PC-3 (cell line): ENCODE results near the gene AMMECR1. TPM values are rescaled to one million over a fixed set of nuclear protein-coding genes. Genes with fewer than 3 reads are reported as not detected.

Source experiments
- ATAC-seq: fragments of 200-7000 bp; cut with Tn5 transposase; 2 replicates; pipeline ENCODE4 v1.9.1; 2020; ENCODE audit warnings: mild to moderate bottlenecking, moderate library complexity
- BruUV-seq: library from RNA; stranded (reverse); fragments of 400-500 nt; replicated peaks from 2 replicates; lab custom pipeline; 2021; lab: Mats Ljungman, UMichigan
- CTCF ChIA-PET: fragments of 300-600 bp; sonication (Branson Sonifier 250); formaldehyde crosslinking; loops from one replicate; lab custom pipeline; 2022; ENCODE audit warnings: antibody characterized with exemption; lab: Charles Lee
- POLR2A ChIA-PET: fragments of 300-600 bp; sonication (Branson Sonifier 250); formaldehyde crosslinking; loops from one replicate; lab custom pipeline; 2022; ENCODE audit warnings: antibody characterized with exemption; ENCODE audit not compliant: unreplicated experiment; lab: Charles Lee
- DNase-seq: peaks from one replicate; pipeline ENCODE4 v3.0.0-alpha.2; 2015
- H2AFZ ChIP-seq: fragments of 300-600 bp; sonication (generic); 2 replicates; pipeline ENCODE4 v1.6.0; 2016; ENCODE audit warnings: antibody characterized with exemption, low read length
- H3F3A ChIP-seq: fragments of 300-600 bp; sonication (generic); one replicate; pipeline ENCODE4 v1.6.0; 2017; ENCODE audit warnings: antibody characterized with exemption, low read length, control low read depth, mild to moderate bottlenecking; ENCODE audit not compliant: unreplicated experiment
- H3K27ac ChIP-seq: fragments of 300-600 bp; sonication (generic); 2 replicates; pipeline ENCODE4 v1.5.1; 2016; ENCODE audit warnings: mild to moderate bottlenecking, low read length
- H3K27me3 ChIP-seq: fragments of 300-600 bp; sonication (generic); 2 replicates; pipeline ENCODE4 v1.6.1; 2016; ENCODE audit warnings: low read length, mixed read lengths
- H3K36me3 ChIP-seq: fragments of 300-600 bp; sonication (generic); 2 replicates; pipeline ENCODE4 v1.6.1; 2016; ENCODE audit warnings: low read depth, mixed run types, low read length, mixed read lengths
- H3K4me1 ChIP-seq: fragments of 300-600 bp; sonication (generic); 2 replicates; pipeline ENCODE4 v1.5.1; 2016; ENCODE audit warnings: low read length; ENCODE audit not compliant: insufficient read depth
- H3K4me2 ChIP-seq: fragments of 300-600 bp; sonication (generic); 2 replicates; pipeline ENCODE4 v1.6.0; 2016; ENCODE audit warnings: low read length
- H3K4me3 ChIP-seq: fragments of 300-600 bp; sonication (generic); 2 replicates; pipeline ENCODE4 v1.5.1; 2016; ENCODE audit warnings: mild to moderate bottlenecking, low read length, mixed read lengths
- H3K79me2 ChIP-seq: fragments of 300-600 bp; sonication (generic); 2 replicates; pipeline ENCODE4 v1.6.1; 2017; ENCODE audit warnings: low read length, mixed read lengths
- H3K9ac ChIP-seq: fragments of 300-600 bp; sonication (generic); 2 replicates; pipeline ENCODE4 v1.6.0; 2016; ENCODE audit warnings: mild to moderate bottlenecking, low read length
- H3K9me2 ChIP-seq: fragments of 300-600 bp; sonication (generic); replicated peaks from 2 replicates; pipeline ENCODE4 v1.6.1; 2016; ENCODE audit warnings: mixed run types, low read length, mixed read lengths
- H3K9me3 ChIP-seq: fragments of 300-600 bp; sonication (generic); 2 replicates; pipeline ENCODE4 v1.6.1; 2016; ENCODE audit warnings: low read length, mixed read lengths
- H4K20me1 ChIP-seq: fragments of 300-600 bp; sonication (generic); 2 replicates; pipeline ENCODE4 v1.6.1; 2016; ENCODE audit warnings: low read length, mixed read lengths
- EZH2 ChIP-seq: fragments of 300-600 bp; sonication (generic); IDR thresholded peaks from one replicate; pipeline ENCODE4 v1.6.1; 2017; ENCODE audit warnings: antibody characterized with exemption, mild to moderate bottlenecking, low read length; ENCODE audit not compliant: unreplicated experiment
- EZH2phosphoT487 ChIP-seq: fragments of 300-600 bp; sonication (generic); IDR thresholded peaks from 2 replicates; pipeline ENCODE4 v1.6.1; 2018; ENCODE audit warnings: mild to moderate bottlenecking, antibody characterized with exemption, low read length, borderline replicate concordance
- intact Hi-C: fragments of 100-400 bp; cut with micrococcal nuclease; formaldehyde crosslinking; loops from 2 replicates; pipeline ENCODE4 v1.9.0; 2023
- total RNA-seq: library from RNA; depleted of rRNA; stranded (reverse); fragments of >200 nt; gene quantifications from 2 replicates; pipeline ENCODE4 v1.2.3, GENCODE V29; 2014
- TF ChIP-seq, protein P1 (sequence below): fragments of 300-600 bp; sonication (generic); conservative IDR thresholded peaks from 2 replicates; pipeline ENCODE4 v1.5.1; 2017; ENCODE audit warnings: antibody characterized with exemption, low read depth, mild to moderate bottlenecking, low read length

AMMECR1 gene
- total RNA-seq, 1 experiment from 2014 or later: 14.2 TPM

GRCh38 chrX:110250847-110251246 lies 67.0 kb downstream of the AMMECR1 start:
- H3K36me3 ChIP-seq: no peaks in the 10 kb centered on the region
- H3K9ac ChIP-seq: no peak overlapping the region
- H3K27me3 ChIP-seq: no peaks in the 10 kb centered on the region
- intact Hi-C loops: no loop called here
- no peak overlapping the region for H2AFZ ChIP-seq
- no peak overlapping the region for H3K4me3 ChIP-seq
- H3K9me3 ChIP-seq: no peaks in the 10 kb centered on the region
- POLR2A ChIA-PET: no interaction called here
- no peaks in the 10 kb centered on the region for H3K9me2 ChIP-seq
- no peak for ATAC-seq
- H3K79me2 ChIP-seq: 0 out of 2 replicates have a peak, but pooled peaks cover 5% of the 10 kb centered on the region
- no peak overlapping the region for H3K4me2 ChIP-seq
- no peaks in the 10 kb centered on the region for H3F3A ChIP-seq
- BruUV-seq: no TSS peak
- no peak overlapping the region for H3K27ac ChIP-seq
- H4K20me1 ChIP-seq: no peaks in the 10 kb centered on the region
- TF ChIP-seq EZH2: no peak
- no peak for TF ChIP-seq EZH2phosphoT487
- TF ChIP-seq, protein P1, sequence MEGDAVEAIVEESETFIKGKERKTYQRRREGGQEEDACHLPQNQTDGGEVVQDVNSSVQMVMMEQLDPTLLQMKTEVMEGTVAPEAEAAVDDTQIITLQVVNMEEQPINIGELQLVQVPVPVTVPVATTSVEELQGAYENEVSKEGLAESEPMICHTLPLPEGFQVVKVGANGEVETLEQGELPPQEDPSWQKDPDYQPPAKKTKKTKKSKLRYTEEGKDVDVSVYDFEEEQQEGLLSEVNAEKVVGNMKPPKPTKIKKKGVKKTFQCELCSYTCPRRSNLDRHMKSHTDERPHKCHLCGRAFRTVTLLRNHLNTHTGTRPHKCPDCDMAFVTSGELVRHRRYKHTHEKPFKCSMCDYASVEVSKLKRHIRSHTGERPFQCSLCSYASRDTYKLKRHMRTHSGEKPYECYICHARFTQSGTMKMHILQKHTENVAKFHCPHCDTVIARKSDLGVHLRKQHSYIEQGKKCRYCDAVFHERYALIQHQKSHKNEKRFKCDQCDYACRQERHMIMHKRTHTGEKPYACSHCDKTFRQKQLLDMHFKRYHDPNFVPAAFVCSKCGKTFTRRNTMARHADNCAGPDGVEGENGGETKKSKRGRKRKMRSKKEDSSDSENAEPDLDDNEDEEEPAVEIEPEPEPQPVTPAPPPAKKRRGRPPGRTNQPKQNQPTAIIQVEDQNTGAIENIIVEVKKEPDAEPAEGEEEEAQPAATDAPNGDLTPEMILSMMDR: no peak
- no peaks in the 10 kb centered on the region for H3K4me1 ChIP-seq
- CTCF ChIA-PET: no interaction called here
- no peak for DNase-seq

DNA sequence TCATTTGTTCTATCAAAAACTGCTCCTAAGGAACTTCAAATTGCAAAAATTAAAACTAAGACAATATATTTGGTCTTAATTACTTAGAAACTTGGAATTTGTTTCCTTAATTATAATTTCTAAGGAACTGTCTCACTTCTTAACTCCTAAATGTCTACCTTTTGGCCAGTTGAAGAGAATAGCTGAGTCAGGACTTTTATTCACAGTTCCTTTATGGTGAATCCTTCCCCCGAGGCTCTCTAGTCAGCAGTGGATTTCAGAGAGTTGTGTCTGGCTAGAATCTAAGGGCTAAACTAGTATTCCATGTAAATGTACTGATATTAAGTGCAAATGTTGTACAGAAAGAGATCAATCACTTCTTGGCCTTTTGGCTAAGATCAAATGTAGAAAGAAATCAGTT lies 69.3 kb downstream of the AMMECR1 start:
- no peak for ATAC-seq
- no peaks in the 10 kb centered on the region for H3K79me2 ChIP-seq
- BruUV-seq: no TSS peak

GRCh38 chrX:110245011-110245410 lies 72.9 kb downstream of the AMMECR1 start:
- no peak overlapping the region for H3K9ac ChIP-seq
- CTCF ChIA-PET: no interaction called here
- H3K4me1 ChIP-seq: peaks cover 13% of the 10 kb centered on the region
- TF ChIP-seq EZH2phosphoT487 (no peak), EZH2 (no peak)
- TF ChIP-seq, protein P1: no peak
- H3K36me3 ChIP-seq: no peaks in the 10 kb centered on the region
- ATAC-seq (no peak), DNase-seq (no peak)
- H3K9me2 ChIP-seq: no peaks in the 10 kb centered on the region
- POLR2A ChIA-PET: no interaction called here
- H3K4me2 ChIP-seq: no peak overlapping the region
- H3K27me3 ChIP-seq: no peaks in the 10 kb centered on the region
- H4K20me1 ChIP-seq: no peaks in the 10 kb centered on the region
- no peak overlapping the region for H3K4me3 ChIP-seq
- no peak overlapping the region for H2AFZ ChIP-seq
- BruUV-seq: no TSS peak
- intact Hi-C loops: no loop called here
- H3K27ac ChIP-seq: no peak overlapping the region
- H3K9me3 ChIP-seq: no peaks in the 10 kb centered on the region
- H3K79me2 ChIP-seq: 0 out of 2 replicates have a peak, but pooled peaks cover 11% of the 10 kb centered on the region
- H3F3A ChIP-seq: no peaks in the 10 kb centered on the region

More for the DNA sequence above, 69.3 kb downstream of the AMMECR1 start:
- intact Hi-C loops: no loop called here
- H3K36me3 ChIP-seq: no peaks in the 10 kb centered on the region
- CTCF ChIA-PET: no interaction called here
- H4K20me1 ChIP-seq: no peaks in the 10 kb centered on the region
- no peak overlapping the region for H3K4me3 ChIP-seq
- no peaks in the 10 kb centered on the region for H3K27me3 ChIP-seq
- TF ChIP-seq EZH2 (no peak), EZH2phosphoT487 (no peak)
- TF ChIP-seq, protein P1: no peak
- no peak overlapping the region for H2AFZ ChIP-seq
- POLR2A ChIA-PET: no interaction called here
- no peaks in the 10 kb centered on the region for H3F3A ChIP-seq
- no peak overlapping the region for H3K27ac ChIP-seq
- H3K9ac ChIP-seq: no peak overlapping the region
- no peaks in the 10 kb centered on the region for H3K9me3 ChIP-seq
- DNase-seq: peak; percentile 23
- no peaks in the 10 kb centered on the region for H3K4me1 ChIP-seq
- no peak overlapping the region for H3K4me2 ChIP-seq
- no peaks in the 10 kb centered on the region for H3K9me2 ChIP-seq
